Lower lobe of right lung (tissue), 2 donors: Measurements from ENCODE around the gene ENPP6. TPM values are rescaled to one million over a fixed set of nuclear protein-coding genes. Genes with fewer than 3 reads are reported as not detected.

Source experiments
- ATAC-seq, 2 donors: fragments of 200-7000 bp; cut with Tn5 transposase; one replicate each; pipeline ENCODE4 v1.9.1; 2020 to 2022; ENCODE audit warnings: mild to moderate bottlenecking in 2 of 2, moderate library complexity in 2 of 2
- DNase-seq: peaks from one replicate; pipeline ENCODE4 v3.0.0-alpha.2; 2020
- H3K27ac ChIP-seq: fragments of 200-600 bp; one replicate; pipeline ENCODE4 v1.8.0; 2022
- H3K27me3 ChIP-seq: fragments of 200-600 bp; one replicate; pipeline ENCODE4 v1.8.0; 2022; ENCODE audit warnings: low read depth
- H3K36me3 ChIP-seq: fragments of 200-600 bp; one replicate; pipeline ENCODE4 v1.8.0; 2022; ENCODE audit warnings: mild to moderate bottlenecking
- H3K4me1 ChIP-seq: fragments of 200-600 bp; one replicate; pipeline ENCODE4 v1.8.0; 2022
- H3K4me3 ChIP-seq: fragments of 200-600 bp; one replicate; pipeline ENCODE4 v1.8.0; 2022; ENCODE audit warnings: mild to moderate bottlenecking
- H3K9me3 ChIP-seq: fragments of 200-600 bp; one replicate; pipeline ENCODE4 v1.8.0; 2022
- intact Hi-C: fragments of 100-400 bp; cut with DNase I; formaldehyde crosslinking; loops from one replicate; pipeline ENCODE4 v1.11.0; 2022
- total RNA-seq: library from RNA; stranded (reverse); fragmentation: NEBNext Ultra II Directional; extraction: Animal tissue kit (Norgen Biotek cat#: 25700); gene quantifications from one replicate; pipeline ENCODE4 v1.2.1, GENCODE V29; 2021
- TF ChIP-seq, protein P1 (sequence below): fragments of 200-600 bp; IDR thresholded peaks from one replicate; pipeline ENCODE4 v1.8.0; 2022; ENCODE audit warnings: antibody characterized with exemption, mild to moderate bottlenecking
- donor health status: DM: no; HTN: yes; CAD: no; lungs with severe emphysema.

Gene ENPP6
- total RNA-seq, 1 donor from 2014 or later = 0.74 TPM

DNA sequence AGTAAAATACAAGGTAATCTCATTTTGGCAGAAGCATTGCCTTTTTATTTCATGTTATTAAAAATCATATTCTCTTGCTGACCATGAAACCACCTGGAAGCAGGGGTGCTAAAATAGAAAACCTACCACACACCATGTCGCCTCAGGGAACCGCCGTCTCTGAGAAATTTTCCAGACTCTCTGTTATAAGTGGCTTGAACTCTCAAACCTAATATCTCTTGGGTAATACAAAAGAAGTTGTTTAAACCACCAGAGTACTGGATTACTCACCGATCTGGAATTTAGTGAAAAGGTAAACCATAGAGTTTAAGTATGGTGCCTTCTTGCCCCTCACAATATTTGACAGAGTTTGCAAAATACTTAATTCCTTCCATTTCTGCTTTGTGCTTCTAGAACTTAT is 27.7 kb downstream of the ENPP6 start:
- H3K36me3 ChIP-seq = no peaks in the 10 kb centered on the region
- no peaks in the 10 kb centered on the region for H3K9me3 ChIP-seq
- H3K4me3 ChIP-seq = no peak overlapping the region
- TF ChIP-seq, protein P1, sequence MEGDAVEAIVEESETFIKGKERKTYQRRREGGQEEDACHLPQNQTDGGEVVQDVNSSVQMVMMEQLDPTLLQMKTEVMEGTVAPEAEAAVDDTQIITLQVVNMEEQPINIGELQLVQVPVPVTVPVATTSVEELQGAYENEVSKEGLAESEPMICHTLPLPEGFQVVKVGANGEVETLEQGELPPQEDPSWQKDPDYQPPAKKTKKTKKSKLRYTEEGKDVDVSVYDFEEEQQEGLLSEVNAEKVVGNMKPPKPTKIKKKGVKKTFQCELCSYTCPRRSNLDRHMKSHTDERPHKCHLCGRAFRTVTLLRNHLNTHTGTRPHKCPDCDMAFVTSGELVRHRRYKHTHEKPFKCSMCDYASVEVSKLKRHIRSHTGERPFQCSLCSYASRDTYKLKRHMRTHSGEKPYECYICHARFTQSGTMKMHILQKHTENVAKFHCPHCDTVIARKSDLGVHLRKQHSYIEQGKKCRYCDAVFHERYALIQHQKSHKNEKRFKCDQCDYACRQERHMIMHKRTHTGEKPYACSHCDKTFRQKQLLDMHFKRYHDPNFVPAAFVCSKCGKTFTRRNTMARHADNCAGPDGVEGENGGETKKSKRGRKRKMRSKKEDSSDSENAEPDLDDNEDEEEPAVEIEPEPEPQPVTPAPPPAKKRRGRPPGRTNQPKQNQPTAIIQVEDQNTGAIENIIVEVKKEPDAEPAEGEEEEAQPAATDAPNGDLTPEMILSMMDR = no peak
- intact Hi-C loops = no loop called here
- peak; percentile 39 to 76 for ATAC-seq
- DNase-seq = no peak
- H3K27ac ChIP-seq = no peak overlapping the region
- no peaks in the 10 kb centered on the region for H3K4me1 ChIP-seq
- H3K27me3 ChIP-seq = no peaks in the 10 kb centered on the region

DNA sequence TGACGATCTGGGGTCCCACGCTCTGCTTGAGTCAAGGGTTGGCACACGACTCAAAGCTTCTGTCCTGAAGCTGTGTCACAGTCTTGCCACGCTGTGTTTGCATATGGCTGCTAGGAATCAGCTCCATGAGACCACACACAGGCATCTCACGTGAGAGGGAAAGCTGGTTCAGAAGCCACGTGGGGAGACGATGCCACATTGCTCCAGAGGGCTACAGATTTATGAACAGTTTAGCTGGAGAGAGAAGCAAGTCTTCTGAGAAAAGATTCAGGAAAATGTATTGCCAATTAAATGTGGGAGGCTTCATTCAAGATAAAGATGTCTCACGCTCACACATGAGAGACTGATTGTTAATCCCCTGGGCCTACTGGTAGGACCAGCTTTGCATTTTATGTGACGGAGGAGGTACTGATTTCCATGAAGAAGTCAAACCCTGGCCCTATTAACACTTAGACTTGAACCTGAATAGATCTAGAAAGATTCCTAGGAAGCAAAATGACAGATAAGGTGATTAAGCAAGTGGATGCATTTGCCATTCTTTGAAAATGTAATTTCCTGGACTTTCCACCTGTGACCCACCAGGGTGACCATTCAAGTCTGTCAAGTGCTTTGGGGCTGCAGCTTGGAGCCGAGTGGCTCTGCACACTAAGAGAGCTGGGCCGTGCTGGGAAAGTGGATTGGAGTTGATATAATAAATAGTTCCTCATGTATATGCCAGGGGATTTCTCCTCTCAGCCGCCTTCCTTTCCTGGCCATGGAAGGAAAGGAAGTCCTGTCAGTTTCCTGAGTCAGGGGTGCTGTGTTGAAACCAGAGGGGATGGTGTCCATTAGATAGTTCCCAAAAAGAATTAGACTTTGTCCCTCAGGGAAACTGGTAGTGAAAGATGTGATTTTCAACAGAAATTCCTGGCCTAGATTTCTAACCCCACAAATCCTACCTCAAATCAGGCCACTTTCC is 29.0 kb downstream of the ENPP6 start:
- no peaks in the 10 kb centered on the region for H3K36me3 ChIP-seq
- ATAC-seq = no peak
- intact Hi-C loops = no loop called here
- no peaks in the 10 kb centered on the region for H3K27me3 ChIP-seq
- DNase-seq = no peak
- TF ChIP-seq, protein P1 = no peak
- no peak overlapping the region for H3K27ac ChIP-seq
- H3K4me1 ChIP-seq = no peaks in the 10 kb centered on the region
- H3K4me3 ChIP-seq = no peak overlapping the region
- H3K9me3 ChIP-seq = no peaks in the 10 kb centered on the region

DNA sequence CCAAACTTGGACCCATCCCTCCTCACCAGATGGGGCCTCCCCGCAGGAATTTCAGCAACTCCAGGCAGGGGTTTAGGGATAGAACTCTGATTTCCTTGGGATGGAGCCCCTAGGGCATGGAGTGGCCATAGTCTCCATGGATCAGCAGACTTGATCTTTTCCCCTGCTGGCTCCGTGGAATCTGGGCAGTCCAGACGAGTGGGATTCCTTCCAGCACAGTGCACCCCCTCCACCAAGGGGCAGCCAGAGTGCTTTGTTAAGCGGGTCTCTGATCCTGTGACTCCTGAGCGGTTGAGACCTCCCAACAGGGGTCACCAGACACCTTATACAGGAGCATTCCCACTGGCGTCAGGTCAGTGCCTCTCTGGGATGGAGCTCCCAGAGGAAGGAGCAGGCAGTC is 40.4 kb downstream of the ENPP6 start:
- no peak overlapping the region for H3K27ac ChIP-seq
- no peak overlapping the region for H3K4me3 ChIP-seq
- TF ChIP-seq, protein P1 = no peak
- H3K36me3 ChIP-seq = no peaks in the 10 kb centered on the region
- H3K4me1 ChIP-seq = no peaks in the 10 kb centered on the region
- intact Hi-C loops = no loop called here
- H3K27me3 ChIP-seq = no peaks in the 10 kb centered on the region
- DNase-seq = no peak
- H3K9me3 ChIP-seq = no peaks in the 10 kb centered on the region
- ATAC-seq = no peak

DNA sequence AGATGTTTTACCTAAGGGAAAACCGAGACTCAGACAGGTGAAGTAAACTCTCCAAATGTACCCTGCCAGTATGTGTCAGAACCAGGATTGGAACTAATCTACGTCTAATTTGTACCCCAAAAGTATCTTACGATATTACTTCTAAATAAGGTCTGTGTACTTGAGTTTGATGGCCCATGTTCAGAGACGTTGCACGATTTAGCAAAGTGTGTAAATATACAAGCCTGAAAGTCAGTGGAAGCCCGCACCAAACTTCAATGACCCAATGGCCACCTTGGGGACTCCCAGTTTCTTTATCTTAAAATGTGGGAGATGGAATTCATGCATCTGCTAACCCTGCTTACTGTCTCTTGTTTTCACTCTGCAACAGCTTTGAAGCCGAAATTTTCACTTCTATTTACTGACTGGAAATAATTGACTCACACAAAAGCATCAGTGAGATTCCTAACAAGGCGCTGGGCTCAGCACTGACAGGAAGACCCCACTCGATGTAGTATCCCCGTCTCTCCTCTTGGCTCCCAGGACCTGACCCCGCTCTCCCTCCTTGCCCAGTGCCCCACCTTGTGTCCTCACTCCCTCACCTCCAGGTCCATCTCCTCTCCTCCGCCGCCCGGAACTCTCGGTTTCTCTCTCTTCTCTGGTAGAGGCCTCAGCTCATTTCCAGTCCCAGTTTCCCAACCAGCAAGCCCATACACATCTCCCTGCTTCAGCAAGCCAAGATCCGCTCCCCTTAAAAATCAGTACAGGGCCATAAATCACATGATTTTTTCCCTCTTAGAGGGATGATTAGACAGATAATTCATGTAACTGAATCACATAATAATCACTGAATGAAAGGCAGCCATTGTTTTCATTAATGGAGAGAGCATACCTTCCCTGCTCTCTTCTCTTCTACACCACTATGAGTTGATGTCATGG is 42.8 kb downstream of the ENPP6 start:
- Histone ChIP-seq H3K27ac (no peak overlapping the region), H3K4me1 (no peaks in the 10 kb centered on the region), H3K36me3 (no peaks in the 10 kb centered on the region), H3K27me3 (no peaks in the 10 kb centered on the region), H3K9me3 (no peaks in the 10 kb centered on the region), H3K4me3 (no peak overlapping the region)
- intact Hi-C loops = no loop called here
- TF ChIP-seq, protein P1 = no peak
- no peak for ATAC-seq
- no peak for DNase-seq

DNA sequence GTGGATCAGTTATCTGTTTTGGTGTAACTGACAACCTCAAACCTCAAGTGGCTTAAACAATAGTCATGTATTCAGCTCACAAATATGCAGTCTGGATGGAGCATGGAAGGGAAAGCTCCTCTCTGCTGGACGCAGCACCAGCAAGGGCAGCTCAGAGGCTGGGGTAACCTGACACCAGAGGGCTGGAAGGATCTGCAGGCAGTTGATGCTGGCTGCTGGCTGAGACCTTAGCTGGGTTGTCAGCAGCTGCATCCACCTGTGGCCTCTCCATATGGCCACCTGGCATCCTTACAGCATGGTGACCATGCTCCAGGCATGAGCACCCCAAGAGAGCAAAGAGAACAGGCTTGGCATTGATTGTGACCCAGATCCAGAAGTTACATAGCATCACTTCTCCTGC is 46.7 kb downstream of the ENPP6 start:
- no peak for ATAC-seq
- no peak for DNase-seq
- H3K27ac ChIP-seq = no peak overlapping the region
- peaks cover 9% of the 10 kb centered on the region for H3K4me1 ChIP-seq
- TF ChIP-seq, protein P1 = no peak
- no peak overlapping the region for H3K4me3 ChIP-seq
- intact Hi-C loops = no loop called here
- H3K36me3 ChIP-seq = no peaks in the 10 kb centered on the region
- no peaks in the 10 kb centered on the region for H3K9me3 ChIP-seq
- no peaks in the 10 kb centered on the region for H3K27me3 ChIP-seq
